NCI-H2107 treated with DMSO at 0.1 percent for 48 hours (cell line): ENCODE measurements around the gene SUSD3.

ENCODE experiments used
- DNase-seq: peaks from one replicate; lab custom pipeline; 2025; ENCODE audit not compliant: unreplicated experiment; lab: John Stamatoyannopoulos, UW

Gene SUSD3

GRCh38 chr9:93072383-93072795, 13.9 kb downstream of the SUSD3 start:
- no peak for DNase-seq

GRCh38 chr9:93076101-93076791, 17.7 kb downstream of the SUSD3 start:
- no peak for DNase-seq

GRCh38 chr9:93076792-93077128, 18.3 kb downstream of the SUSD3 start:
- DNase-seq = no peak

- no peak for DNase-seq
Observed at GRCh38 chr9:93077367-93077766, 18.9 kb downstream of the SUSD3 start.

- no peak for DNase-seq
Observed at GRCh38 chr9:93077811-93078210, 19.3 kb downstream of the SUSD3 start.

- no peak for DNase-seq
Observed at GRCh38 chr9:93079371-93079770, 20.9 kb downstream of the SUSD3 start.

GRCh38 chr9:93080406-93080805, 21.9 kb downstream of the SUSD3 start:
- no peak for DNase-seq

GRCh38 chr9:93081081-93081529, 22.6 kb downstream of the SUSD3 start:
- no peak for DNase-seq

- no peak for DNase-seq
Observed at GRCh38 chr9:93081931-93082330, 23.4 kb downstream of the SUSD3 start.

GRCh38 chr9:93082841-93083411, 24.4 kb downstream of the SUSD3 start:
- DNase-seq = no peak

GRCh38 chr9:93083592-93084470, 25.3 kb downstream of the SUSD3 start:
- no peak for DNase-seq

- no peak for DNase-seq
Observed at GRCh38 chr9:93084471-93084881, 26.0 kb downstream of the SUSD3 start.

- no peak for DNase-seq
Observed at GRCh38 chr9:93085676-93086075, 27.2 kb downstream of the SUSD3 start.

GRCh38 chr9:93086447-93087224, 28.1 kb downstream of the SUSD3 start:
- DNase-seq = no peak

GRCh38 chr9:93087971-93088655, 29.6 kb downstream of the SUSD3 start:
- DNase-seq = no peak

GRCh38 chr9:93088656-93089015, 30.1 kb downstream of the SUSD3 start:
- no peak for DNase-seq

GRCh38 chr9:93089024-93089423, 30.5 kb downstream of the SUSD3 start:
- no peak for DNase-seq

GRCh38 chr9:93089481-93089991, 31.0 kb downstream of the SUSD3 start:
- DNase-seq = no peak

GRCh38 chr9:93090091-93090655, 31.7 kb downstream of the SUSD3 start:
- DNase-seq = no peak

GRCh38 chr9:93091056-93091452, 32.6 kb downstream of the SUSD3 start:
- DNase-seq = no peak
